ENCODE results near the gene NIPAL1. TPM values are rescaled to one million over a fixed set of nuclear protein-coding genes. Genes with fewer than 3 reads are reported as not detected.

NIPAL1 gene
- polyA plus RNA-seq, 4 donors: 2.2 to 37.4 (median 4.4) TPM

GRCh38 chr4:48082956-48083355 lies 66.4 kb downstream of the NIPAL1 start:
- Histone ChIP-seq H3K9me3 (ENCODE audit: control insufficient read depth in 2 of 2, insufficient read depth in 1 of 2, low read depth in 1 of 2, low read length in 1 of 2) (peaks cover 0 to 8% of the 10 kb centered on the region in 2 donors), H3K27me3 (ENCODE audit: control insufficient read depth in 3 of 3, insufficient read depth in 3 of 3, low read length in 3 of 3) (no peaks in the 10 kb centered on the region), H3K36me3 (ENCODE audit: control insufficient read depth in 3 of 3, insufficient read depth in 2 of 3, low read depth in 1 of 3, low read length in 3 of 3) (no peaks in the 10 kb centered on the region), H3K27ac (ENCODE audit: low read depth in 1 of 3, low read length in 2 of 3) (no peak overlapping the region), H3K4me1 (ENCODE audit: control insufficient read depth in 3 of 3, insufficient read depth in 2 of 3, low read depth in 1 of 3, low read length in 2 of 3) (no peaks in the 10 kb centered on the region), H3K4me3 (ENCODE audit: low read depth in 1 of 3, low read length in 3 of 3) (no peak overlapping the region)
- DNase-seq (no peak), FAIRE-seq (no peak)
- WGBS, 3 donors: 86 to 97% (median 96%) methylated on average over 2 of the region's 2 CpGs

GRCh38 chr4:48085821-48086589 lies 69.4 kb downstream of the NIPAL1 start:
- no peak overlapping the region for H3K4me3 ChIP-seq (ENCODE audit: low read depth in 1 of 3, low read length in 3 of 3)
- H3K27me3 ChIP-seq (ENCODE audit: control insufficient read depth in 3 of 3, insufficient read depth in 3 of 3, low read length in 3 of 3): no peaks in the 10 kb centered on the region
- WGBS, 3 donors: 56 to 65% (median 64%) methylated on average over 8 of the region's 8 CpGs
- no peak for FAIRE-seq
- peak in 1 of 2 donors; percentile 83 for DNase-seq
- H3K36me3 ChIP-seq (ENCODE audit: control insufficient read depth in 3 of 3, insufficient read depth in 2 of 3, low read depth in 1 of 3, low read length in 3 of 3): no peaks in the 10 kb centered on the region
- H3K27ac ChIP-seq (ENCODE audit: low read depth in 1 of 3, low read length in 2 of 3): no peak overlapping the region
- peaks cover 0 to 8% of the 10 kb centered on the region in 2 donors for H3K9me3 ChIP-seq (ENCODE audit: control insufficient read depth in 2 of 2, insufficient read depth in 1 of 2, low read depth in 1 of 2, low read length in 1 of 2)
- no peaks in the 10 kb centered on the region for H3K4me1 ChIP-seq (ENCODE audit: control insufficient read depth in 3 of 3, insufficient read depth in 2 of 3, low read depth in 1 of 3, low read length in 2 of 3)

Other genes starting within 250 kb of the NIPAL1 start
- under 1 TPM in 2 of 4 donors, not detected in 2; 0.04 to 0.16 TPM for gene CORIN, start 178.7 kb upstream of the NIPAL1 start, polyA plus RNA-seq
- gene NFXL1, start 102.2 kb upstream of the NIPAL1 start, polyA plus RNA-seq: 10 to 100 TPM in 1 of 4 donors, 1 to 10 TPM in 3; 4.6 to 15.1 (median 6.3) TPM
- gene CNGA1, start 91 bp upstream of the NIPAL1 start, polyA plus RNA-seq: 10 to 100 TPM in 1 of 4 donors, 1 to 10 TPM in 3; 1.4 to 10.5 (median 6.1) TPM
- 1 to 10 TPM in 2 of 4 donors, under 1 TPM in 2; 0.54 to 3.4 (median 1.0) TPM for gene TXK, start 117.5 kb downstream of the NIPAL1 start, polyA plus RNA-seq